K562 (cell line): ENCODE data around the gene ZNF451. TPM values are rescaled to one million over a fixed set of nuclear protein-coding genes. Genes with fewer than 3 reads are reported as not detected.

Experiments used
- ATAC-seq: fragments of 200-7000 bp; cut with Tn5 transposase; 3 replicates; pipeline ENCODE4 v1.9.1; 2020; ENCODE audit warnings: moderate library complexity
- BruUV-seq: library from RNA; stranded (reverse); fragments of 400-500 nt; replicated peaks from 2 replicates; lab custom pipeline; 2021; lab: Mats Ljungman, UMichigan
- CTCF ChIA-PET: fragments of 300-600 bp; formaldehyde crosslinking; extraction: SDS; loops from one replicate; lab custom pipeline; 2021; ENCODE audit warnings: low intra/inter-chr PET ratio; lab: Yijun Ruan, JAX
- POLR2A ChIA-PET: fragments of 300-600, 350-650 bp; sonication (Branson Sonifier 250); formaldehyde crosslinking; extraction: SDS; loops from one replicate; lab custom pipeline; 2021; ENCODE audit warnings: antibody characterized with exemption, inconsistent platforms; lab: Yijun Ruan, JAX
- DNase-seq, 4 experiments: peaks; one replicate each; pipeline versions ENCODE4 v3.0.0 to v3.0.0-alpha.2; 2011 to 2018; ENCODE audit warnings: low spot score in 3 of 4, mixed read lengths in 3 of 4; ENCODE audit errors: extremely low read depth in 1 of 4
- FAIRE-seq: peaks from 2 replicates; lab custom pipeline; 2011; peaks lifted over from hg19 to GRCh38; lab: Jason Lieb, UNC
- H2AFZ ChIP-seq: 2 replicates; pipeline ENCODE4 v1.6.0; 2011; ENCODE audit warnings: low read depth, low read length, control low read depth, inconsistent platforms
- H3K27ac ChIP-seq: fragments of 200-600 bp; 3 replicates; pipeline ENCODE4 v1.8.0; 2011; ENCODE audit warnings: low read depth, mild to moderate bottlenecking, control low read depth, inconsistent platforms, low read length, moderate library complexity, mixed read lengths; ENCODE audit errors: extremely low read depth
- H3K27me3 ChIP-seq, 2 experiments: fragments of 300-600 bp in 1 of 2; 2 replicates in 1 of 2; 3 replicates in 1 of 2; pipeline versions ENCODE4 v1.6.0 to v1.8.0; 2011; ENCODE audit warnings: inconsistent platforms in 2 of 2, low read length in 2 of 2, mild to moderate bottlenecking in 1 of 2, mixed read lengths in 1 of 2, moderate library complexity in 1 of 2; ENCODE audit not compliant: control insufficient read depth in 2 of 2, insufficient read depth in 2 of 2
- H3K36me3 ChIP-seq: fragments of 300-600 bp; 3 replicates; pipeline ENCODE4 v1.8.0; 2011; ENCODE audit warnings: mild to moderate bottlenecking, low read length, inconsistent platforms; ENCODE audit not compliant: control insufficient read depth, insufficient read depth
- H3K4me1 ChIP-seq, 2 experiments: fragments of 200-600 bp in 1 of 2; replicated peaks in 1 of 2; 2 replicates in 1 of 2; 3 replicates in 1 of 2; pipeline versions ENCODE4 v1.5.1 to v1.8.0; 2011; ENCODE audit warnings: inconsistent platforms in 2 of 2, low read length in 2 of 2, mild to moderate bottlenecking in 1 of 2, mixed read lengths in 1 of 2, moderate library complexity in 1 of 2; ENCODE audit not compliant: control insufficient read depth in 2 of 2, insufficient read depth in 2 of 2
- H3K4me2 ChIP-seq: 2 replicates; pipeline ENCODE4 v1.6.1; 2011; ENCODE audit warnings: low read length, control low read depth, inconsistent platforms, mixed read lengths; ENCODE audit not compliant: insufficient read depth
- H3K4me3 ChIP-seq: fragments of 200-600 bp; sonication (generic), shearing (Covaris generic); 2 replicates; pipeline ENCODE4 v1.5.1; 2016; ENCODE audit warnings: control low read depth, inconsistent platforms
- H3K79me2 ChIP-seq: fragments of 200-600 bp; 3 replicates; pipeline ENCODE4 v1.8.0; 2011; ENCODE audit warnings: low read length, inconsistent platforms; ENCODE audit not compliant: control insufficient read depth, insufficient read depth
- H3K9ac ChIP-seq, 2 experiments: 2 replicates each; pipeline versions ENCODE4 v1.6.0 to v1.6.1; 2011; ENCODE audit warnings: low read depth in 2 of 2, low read length in 2 of 2, control low read depth in 1 of 2, inconsistent platforms in 1 of 2, mild to moderate bottlenecking in 1 of 2, mixed read lengths in 1 of 2; ENCODE audit not compliant: insufficient read depth in 1 of 2
- H3K9me1 ChIP-seq: one replicate; pipeline ENCODE4 v1.6.0; 2011; ENCODE audit warnings: inconsistent platforms, mild to moderate bottlenecking, low read length, moderate library complexity; ENCODE audit not compliant: control insufficient read depth, insufficient read depth
- H3K9me3 ChIP-seq: replicated peaks from 2 replicates; pipeline ENCODE4 v1.5.1; 2011; ENCODE audit warnings: low read depth, low read length, inconsistent platforms; ENCODE audit not compliant: control insufficient read depth, insufficient read depth
- H4K20me1 ChIP-seq: replicated peaks from 2 replicates; pipeline ENCODE4 v1.6.1; 2011; ENCODE audit warnings: low read length, inconsistent platforms, mixed read lengths; ENCODE audit not compliant: control insufficient read depth, insufficient read depth
- HCFC1 ChIP-seq: IDR thresholded peaks from 2 replicates; pipeline ENCODE4 v1.6.1; 2012; ENCODE audit warnings: low read depth, low read length, improper control_type of control experiment
- MTA1 ChIP-seq: fragments of 450-650 bp; IDR thresholded peaks from 2 replicates; pipeline ENCODE4 v1.6.1; 2017; ENCODE audit warnings: borderline replicate concordance
- MYC ChIP-seq, 2 experiments: fragments of 250-450 bp in 1 of 2; sonication (Bioruptor Pico) in 1 of 2; IDR thresholded peaks; 2 replicates each; pipeline versions ENCODE4 v1.5.1 to v1.6.1; 2012 to 2021; ENCODE audit warnings: low read depth in 2 of 2, borderline replicate concordance in 1 of 2, improper control_type of control experiment in 1 of 2, low read length in 1 of 2, mild to moderate bottlenecking in 1 of 2, moderate library complexity in 1 of 2
- SRSF7 ChIP-seq: fragments of 200-400 bp; formaldehyde crosslinking; optimal IDR thresholded peaks from 2 replicates; pipeline ENCODE3; 2017; ENCODE audit warnings: mild to moderate bottlenecking, low read depth, low read length
- THAP7 ChIP-seq: fragments of 250-450 bp; sonication (Bioruptor Pico); IDR thresholded peaks from 2 replicates; pipeline ENCODE4 v1.5.0; 2021
- WHSC1 ChIP-seq: IDR thresholded peaks from one replicate; pipeline ENCODE4 v1.6.1; 2012; ENCODE audit warnings: low read length, control low read depth, inconsistent platforms
- ZFPM2 ChIP-seq: fragments of 250-450 bp; sonication (Bioruptor Pico); IDR thresholded peaks from 2 replicates; pipeline ENCODE4 v1.5.1; 2022; ENCODE audit warnings: mild to moderate bottlenecking
- ZNF274 ChIP-seq: IDR thresholded peaks from 2 replicates; pipeline ENCODE4 v1.6.1; 2011; ENCODE audit warnings: low read depth, mild to moderate bottlenecking, low read length, moderate library complexity, borderline replicate concordance
- ZNF586 ChIP-seq: fragments of 450-650 bp; formaldehyde crosslinking; conservative IDR thresholded peaks from 2 replicates; pipeline ENCODE4 v1.4.0; 2020; ENCODE audit warnings: mild to moderate bottlenecking, moderate library complexity
- WGBS: fragments of 100-300 bp; shearing (Covaris generic); methylation state at CpG from one replicate; pipeline ENCODE4 v1.1.6; 2016; ENCODE audit warnings: low coverage, mixed read lengths; ENCODE audit not compliant: insufficient coverage; ENCODE audit errors: missing lambda C conversion rate; 5-methylcytosine and 5-hydroxymethylcytosine counted together
- in situ Hi-C: fragments of 300-500 bp; cut with MboI; formaldehyde crosslinking; loops from 4 replicates; pipeline ENCODE4 v1.15.0; 2018; ENCODE audit warnings: inconsistent platforms, mixed read lengths
- intact Hi-C: fragments of 100-400 bp; cut with micrococcal nuclease; formaldehyde crosslinking; loops from 2 replicates; pipeline ENCODE4 v1.14.2; 2022
- polyA plus RNA-seq, 8 experiments: library from polyadenylated mRNA; depleted of rRNA in 4 of 8; stranded (reverse) in 5 of 8; unstranded in 3 of 8; fragments of >200 nt; fragmentation: Nextera tagmentation in 2 of 8; fragmentation: Illumina TruSeq in 1 of 8; extraction: Ambion mirVana in 2 of 8; extraction: Trizol in 1 of 8; gene quantifications; 2 replicates each; pipeline versions ENCODE4 v1.2.1 to v1.2.3, GENCODE V29; 2011 to 2014; ENCODE audit warnings: inconsistent platforms in 1 of 8, missing spikeins in 1 of 8
- total RNA-seq, 7 experiments: library from RNA; depleted of rRNA in 6 of 7; stranded (reverse); fragments of >200 nt in 6 of 7; fragmentation: Illumina TruSeq in 2 of 7; extraction: Trizol in 2 of 7; gene quantifications; 2 replicates each; pipeline versions ENCODE4 v1.2.1 to v1.2.3, GENCODE V29; 2011 to 2021; ENCODE audit warnings: low replicate concordance in 1 of 7

Gene ZNF451
- total and polyA plus RNA-seq, 9 of the 15 experiments (the other 6 are each of a cell fraction or from before 2014, with no cell fraction given) = 16.1 to 74.3 (median 38.3) TPM

- Histone ChIP-seq H3K4me2 (no peak overlapping the region), H3K4me1 (peaks cover 9 to 19% of the 10 kb centered on the region in 2 experiments), H3K4me3 (no peak overlapping the region), H3K9me3 (no peaks in the 10 kb centered on the region), H2AFZ (no peak overlapping the region), H3K27me3 (no peaks in the 10 kb centered on the region), H3K27ac (no peak overlapping the region), H3K36me3 (peaks cover 5% of the 10 kb centered on the region), H3K79me2 (peaks cover 13% of the 10 kb centered on the region)
- DNase-seq (no peak), FAIRE-seq (no peak)
- BruUV-seq = no TSS peak
- WGBS = 93% methylated on average over 1 of the region's 1 CpG
- in situ Hi-C loops = no loop called here
- intact Hi-C loops = loop anchor here (5.0 kb wide), 1 partner anchor 130 kb away; the partner anchor contains the start of gene BEND6
- CTCF ChIA-PET = no interaction called here
- TF ChIP-seq HCFC1 (no peak), ZFPM2 (CRISPR knock-in tag) (no peak), SRSF7 (no peak), ZNF586 (no peak), THAP7 (CRISPR knock-in tag) (no peak), MYC (IDR thresholded peaks at IDR 0.05; ENCODE audit: low read depth, low read length) (no peak), MYC (CRISPR knock-in tag; IDR thresholded peaks at IDR 0.05; ENCODE audit: borderline replicate concordance, low read depth) (no peak), MTA1 (no peak), ZNF274 (no peak), WHSC1 (no peak)
- TF ChIP-seq, all 486 proteins: peak for 0
- Histone ChIP-seq H3K9ac (no peak overlapping the region), H3K9me1 (no peaks in the 10 kb centered on the region), H4K20me1 (0 out of 2 replicates have a peak, but pooled peaks cover 2% of the 10 kb centered on the region)
- POLR2A ChIA-PET = no interaction called here
- no peak for ATAC-seq
Measured at GRCh38 chr6:57086843-57087242, 3.1 kb upstream of the ZNF451 start.
